Activated CD4-positive, alpha-beta T cell treated with anti-CD3 and anti-CD28 coated beads, Interleukin-2, amount 50 U/mL, for 1 hour (primary cell): ENCODE measurements around the gene IER5L.

ENCODE experiments used
- DNase-seq: peaks from one replicate; pipeline ENCODE4 v3.0.0-alpha.2; 2020

The IER5L gene

GRCh38 chr9:129160712-129161533 is 17.1 kb downstream of the IER5L start:
- no peak for DNase-seq

DNA sequence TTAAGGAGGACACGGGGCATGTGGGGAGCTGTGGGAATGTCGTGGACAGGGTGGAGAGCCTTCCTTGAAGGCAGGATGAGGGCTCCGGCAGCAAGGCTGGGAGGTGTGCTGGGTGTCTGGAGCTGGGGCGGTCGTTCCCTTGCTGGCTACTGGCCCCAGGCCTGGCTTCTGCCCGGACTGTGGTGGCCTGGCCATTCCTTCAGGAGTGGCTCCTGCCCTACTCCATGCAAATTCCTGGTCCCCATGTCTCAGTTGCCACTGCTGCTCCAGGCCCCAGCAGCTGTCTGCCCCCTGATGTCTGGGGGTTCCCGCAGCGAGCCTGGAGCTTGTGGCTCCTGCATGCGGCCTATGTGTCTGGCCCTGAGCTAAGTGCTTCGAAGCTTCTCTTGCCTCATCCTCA is 21.9 kb downstream of the IER5L start:
- no peak for DNase-seq

- DNase-seq, result no peak
These were observed 23.1 kb downstream of the IER5L start for GRCh38 chr9:129154866-129155477.

DNA sequence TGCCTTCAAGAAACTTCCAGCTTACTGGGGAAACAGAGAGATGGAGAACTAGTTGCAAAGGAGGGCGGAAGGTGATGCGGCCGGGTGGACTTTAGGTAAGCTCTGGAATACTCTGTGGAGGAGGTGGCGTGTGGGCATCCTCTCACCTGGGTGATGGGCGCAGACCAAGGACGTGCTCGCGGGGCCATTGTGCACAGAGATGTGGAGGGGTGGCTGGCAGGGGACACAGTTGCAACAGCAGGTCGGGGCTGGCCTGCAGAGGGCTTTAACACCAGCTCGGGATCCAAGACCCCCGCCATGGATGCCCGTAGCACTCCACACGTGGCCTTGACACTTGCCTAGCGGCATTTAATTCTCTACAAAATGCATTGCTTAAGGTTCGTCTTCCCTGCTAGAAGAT is 26.6 kb downstream of the IER5L start:
- no peak for DNase-seq

- no peak for DNase-seq
These were observed 27.3 kb downstream of the IER5L start for GRCh38 chr9:129150672-129151211.

DNA sequence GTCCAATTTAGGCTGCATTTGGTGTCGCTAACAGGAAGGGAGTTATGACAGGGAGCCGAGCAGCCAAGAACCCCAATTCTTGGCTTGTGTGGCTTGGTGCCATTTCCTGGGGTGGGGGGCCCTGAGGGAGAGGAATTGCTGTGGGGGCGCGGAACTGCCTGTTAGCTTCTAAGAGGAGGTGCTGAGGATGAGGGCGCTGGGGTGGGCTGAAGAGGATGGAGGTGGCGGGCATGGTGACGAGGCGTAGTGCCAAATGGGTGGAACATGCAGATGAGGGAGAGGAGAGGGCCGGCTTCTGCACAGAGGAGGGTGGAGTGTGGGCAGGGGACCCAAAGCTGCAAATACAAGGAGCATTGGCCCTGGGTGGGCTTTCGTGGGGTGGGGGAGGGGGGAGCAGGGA is 27.9 kb downstream of the IER5L start:
- no peak for DNase-seq

DNA sequence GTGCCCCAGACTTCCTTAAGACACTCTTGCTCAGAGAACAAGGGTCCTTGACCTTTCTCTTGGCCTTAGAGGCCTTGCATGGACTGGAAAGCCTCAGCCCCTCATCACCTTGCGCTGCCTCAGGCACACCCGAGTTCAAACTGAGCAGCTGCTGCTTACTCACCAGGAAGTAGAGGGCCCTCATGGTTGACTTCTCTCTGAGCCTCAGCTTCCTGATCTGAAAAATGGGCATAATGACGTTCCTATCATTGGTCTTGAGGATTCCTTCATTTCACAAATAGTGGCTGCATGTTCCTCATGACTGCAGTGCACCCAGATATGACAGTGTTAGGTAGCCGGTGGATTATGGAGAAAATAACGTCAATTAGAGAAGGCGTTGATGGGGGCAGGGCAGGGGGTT is 28.6 kb downstream of the IER5L start:
- DNase-seq, result no peak

- no peak for DNase-seq
These were observed 29.4 kb downstream of the IER5L start for GRCh38 chr9:129148463-129149204.

- no peak for DNase-seq
These were observed 31.6 kb downstream of the IER5L start for GRCh38 chr9:129146441-129146941.

- DNase-seq, result no peak
These were observed 32.2 kb downstream of the IER5L start for GRCh38 chr9:129145841-129146292.

DNA sequence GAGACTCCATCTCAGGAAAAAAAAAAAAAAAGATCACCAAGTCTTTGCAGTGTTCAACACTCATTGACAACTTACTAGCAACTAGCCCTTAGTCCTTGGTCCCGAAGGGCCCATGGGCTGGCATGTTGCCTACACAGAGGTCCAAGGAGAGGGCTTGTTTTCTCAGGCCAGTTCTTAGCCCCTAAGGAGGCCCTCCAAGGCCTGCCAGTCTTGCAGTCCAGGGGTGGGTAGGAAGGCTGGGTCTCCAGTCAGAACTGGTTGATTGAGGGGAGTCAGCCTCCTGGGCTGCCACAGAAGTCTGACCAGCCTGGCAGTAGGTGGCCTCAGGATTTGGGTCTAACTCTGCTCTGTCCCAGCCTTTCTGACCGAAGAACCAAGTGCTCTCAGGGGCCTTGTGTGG is 32.7 kb downstream of the IER5L start:
- DNase-seq, result no peak

DNA sequence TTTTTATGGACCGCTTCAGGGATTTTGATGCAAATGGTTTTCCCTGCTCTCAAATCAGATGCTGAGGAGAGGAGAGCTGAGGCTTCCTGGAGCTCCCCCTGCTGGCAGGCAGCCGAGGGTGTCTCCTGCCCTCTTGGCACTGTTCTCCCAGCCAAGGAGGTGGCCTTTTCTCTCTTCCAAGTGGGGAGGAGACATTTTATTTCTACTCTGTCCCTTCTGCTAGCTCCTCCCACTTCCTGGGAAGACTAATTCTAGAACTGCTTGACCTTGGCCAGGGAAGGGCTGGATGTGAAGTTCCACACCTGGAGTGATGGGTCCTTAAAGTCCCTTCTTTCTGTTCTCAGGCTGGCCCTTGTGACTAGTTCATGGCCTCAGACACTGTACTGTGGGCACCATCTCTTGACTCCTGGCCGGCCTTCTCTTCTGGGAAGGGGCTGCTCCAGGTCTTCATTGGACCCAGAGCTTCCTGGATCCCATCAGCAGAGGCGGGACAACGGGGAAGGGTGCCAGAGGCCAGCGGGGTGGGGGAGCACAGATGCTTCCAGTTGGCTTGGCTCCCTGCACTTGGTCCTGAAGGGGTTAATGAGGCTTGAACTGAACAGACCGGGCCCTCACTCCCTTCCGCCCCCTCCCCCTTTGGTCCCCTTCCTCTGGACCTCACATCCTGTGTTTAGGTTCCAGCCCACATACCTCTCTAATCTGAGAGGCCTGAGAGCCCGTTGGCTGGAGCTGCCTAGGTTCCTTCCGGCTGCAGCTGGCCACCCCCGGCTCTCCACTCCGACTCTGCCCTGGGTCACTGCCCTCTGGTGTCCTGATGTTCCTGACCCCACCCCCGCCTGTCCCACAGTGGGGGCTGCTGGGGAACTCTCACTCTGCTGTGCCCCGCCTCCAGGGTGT is 34.8 kb downstream of the IER5L start:
- peak; percentile 76 for DNase-seq

- DNase-seq, result no peak
These were observed 35.7 kb downstream of the IER5L start for GRCh38 chr9:129142138-129142935.

GRCh38 chr9:129141066-129142041 is 36.7 kb downstream of the IER5L start:
- no peak for DNase-seq

DNA sequence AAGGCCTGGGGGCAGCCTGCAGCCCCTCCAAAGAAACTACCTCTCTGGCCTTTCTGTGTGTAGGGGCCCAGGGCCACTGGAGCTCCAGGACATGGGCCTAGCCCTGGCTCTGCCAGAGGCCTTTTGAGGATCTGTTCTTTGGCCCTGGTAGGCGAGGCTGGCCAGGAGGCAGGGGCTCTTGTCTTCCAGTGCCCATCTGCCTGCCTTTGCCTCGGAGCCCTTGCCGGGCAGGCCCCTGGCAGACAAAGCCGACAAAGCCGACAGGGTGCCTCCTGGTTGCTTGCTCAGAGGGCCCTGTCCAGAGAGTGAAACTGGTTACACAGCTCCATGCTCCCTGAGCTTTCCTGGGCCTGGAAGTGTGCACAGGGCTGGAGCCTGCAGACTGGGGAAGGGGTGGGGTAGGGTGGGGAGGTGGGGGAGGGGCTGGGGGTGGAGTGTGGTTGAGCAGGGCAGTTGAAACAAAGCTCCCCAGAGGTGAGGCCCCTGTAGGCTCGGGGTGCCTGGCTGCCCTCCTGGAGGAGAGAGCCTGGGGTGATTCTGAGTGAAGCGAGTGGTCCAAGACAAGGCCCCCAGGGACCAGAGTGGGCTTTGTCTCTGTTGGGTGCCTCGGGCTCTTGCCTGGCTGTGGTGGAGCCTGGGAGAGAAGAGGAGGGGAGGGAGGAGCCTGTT is 37.5 kb downstream of the IER5L start:
- DNase-seq, result no peak

DNA sequence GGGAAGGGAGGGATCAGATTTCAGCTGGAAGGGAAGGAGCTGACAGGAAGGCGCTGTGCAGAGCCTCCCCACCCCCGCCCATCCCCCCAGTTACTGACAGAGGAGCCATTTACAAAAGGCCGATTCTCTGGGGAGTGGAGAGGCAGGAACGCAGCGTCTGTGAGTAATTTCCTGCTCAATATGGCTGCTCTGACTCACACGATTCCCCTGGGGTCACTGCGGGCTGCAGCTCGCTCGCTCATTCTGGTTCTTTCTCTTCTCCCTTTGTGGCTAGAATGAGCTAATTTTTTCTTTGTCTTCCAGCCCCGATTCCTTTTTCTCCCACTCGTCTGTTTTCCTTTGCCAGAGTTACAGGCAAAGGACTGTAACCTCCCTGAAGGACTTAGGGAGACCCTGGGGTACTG is 38.1 kb downstream of the IER5L start:
- DNase-seq, result peak; percentile 79

DNA sequence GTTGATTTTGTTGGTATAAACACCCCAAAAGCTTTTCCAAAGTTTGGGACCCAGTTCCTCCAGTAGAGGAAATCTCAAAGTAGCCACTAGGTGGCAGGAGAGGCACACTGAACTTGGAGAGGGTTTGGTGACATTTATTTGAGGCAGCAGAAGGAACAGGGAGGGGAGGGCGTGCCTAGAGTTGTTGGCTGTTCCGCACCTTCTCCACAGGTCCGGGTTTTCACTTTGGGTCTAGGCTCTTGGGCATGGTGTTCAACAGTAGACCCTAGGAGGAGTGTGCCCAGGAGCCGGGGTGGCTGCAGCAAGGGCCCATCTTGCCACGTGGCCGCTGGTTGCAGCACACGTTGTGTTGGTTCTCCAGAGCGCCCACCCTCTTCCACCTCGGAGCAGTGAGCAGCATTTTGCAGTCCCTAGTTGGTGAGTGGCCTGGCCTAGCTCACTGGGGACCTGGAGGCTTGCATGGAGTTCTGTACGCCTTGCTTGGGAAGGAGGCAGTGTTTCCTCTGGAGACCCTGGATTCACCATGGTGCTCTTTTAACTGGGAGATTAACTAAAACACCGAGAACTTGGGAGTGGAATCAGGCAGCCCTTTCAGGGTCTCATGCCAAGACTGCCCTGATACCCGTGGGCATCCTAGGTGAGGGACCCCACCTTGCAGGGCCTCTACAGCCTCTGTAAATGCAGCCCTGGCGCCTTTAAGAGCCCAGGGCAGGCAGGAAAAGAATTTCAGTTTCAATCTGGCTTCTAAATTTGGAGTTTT is 38.6 kb downstream of the IER5L start:
- DNase-seq, result peak; percentile 68

GRCh38 chr9:129138476-129139232 is 39.4 kb downstream of the IER5L start:
- no peak for DNase-seq
